DOHH2 (cell line): ENCODE data around the gene C1orf159.

Experiments used
- EZH2phosphoT487 ChIP-seq: fragments of 200-600 bp; sonication (generic); IDR thresholded peaks from 2 replicates; pipeline ENCODE4 v1.6.1; 2017; ENCODE audit warnings: borderline replicate concordance, mild to moderate bottlenecking, antibody characterized with exemption, low read length, moderate library complexity, mixed read lengths
- TF ChIP-seq, protein P1 (sequence below): fragments of 200-600 bp; sonication (generic); IDR thresholded peaks from one replicate; pipeline ENCODE4 v1.5.1; 2014; ENCODE audit warnings: antibody characterized with exemption, mild to moderate bottlenecking, low read depth, low read length; ENCODE audit not compliant: poor library complexity, severe bottlenecking

GRCh38 chr1:1142844-1143243, 27.0 kb upstream of the C1orf159 start:
- TF ChIP-seq, protein P1, sequence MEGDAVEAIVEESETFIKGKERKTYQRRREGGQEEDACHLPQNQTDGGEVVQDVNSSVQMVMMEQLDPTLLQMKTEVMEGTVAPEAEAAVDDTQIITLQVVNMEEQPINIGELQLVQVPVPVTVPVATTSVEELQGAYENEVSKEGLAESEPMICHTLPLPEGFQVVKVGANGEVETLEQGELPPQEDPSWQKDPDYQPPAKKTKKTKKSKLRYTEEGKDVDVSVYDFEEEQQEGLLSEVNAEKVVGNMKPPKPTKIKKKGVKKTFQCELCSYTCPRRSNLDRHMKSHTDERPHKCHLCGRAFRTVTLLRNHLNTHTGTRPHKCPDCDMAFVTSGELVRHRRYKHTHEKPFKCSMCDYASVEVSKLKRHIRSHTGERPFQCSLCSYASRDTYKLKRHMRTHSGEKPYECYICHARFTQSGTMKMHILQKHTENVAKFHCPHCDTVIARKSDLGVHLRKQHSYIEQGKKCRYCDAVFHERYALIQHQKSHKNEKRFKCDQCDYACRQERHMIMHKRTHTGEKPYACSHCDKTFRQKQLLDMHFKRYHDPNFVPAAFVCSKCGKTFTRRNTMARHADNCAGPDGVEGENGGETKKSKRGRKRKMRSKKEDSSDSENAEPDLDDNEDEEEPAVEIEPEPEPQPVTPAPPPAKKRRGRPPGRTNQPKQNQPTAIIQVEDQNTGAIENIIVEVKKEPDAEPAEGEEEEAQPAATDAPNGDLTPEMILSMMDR: no peak
- no peak for TF ChIP-seq EZH2phosphoT487
